NT2/D1 (cell line): ENCODE measurements around the gene NOTO.

Source experiments
- DNase-seq: peaks from one replicate; pipeline ENCODE4 v3.0.0-alpha.2; 2011; ENCODE audit warnings: low read depth, low spot score
- H3K27me3 ChIP-seq: 2 replicates; pipeline ENCODE4 v1.6.0; 2011; ENCODE audit warnings: mild to moderate bottlenecking; ENCODE audit not compliant: insufficient read length, insufficient read depth
- H3K36me3 ChIP-seq: 2 replicates; pipeline ENCODE4 v1.6.1; 2011; ENCODE audit warnings: mild to moderate bottlenecking, low read length, mixed read lengths; ENCODE audit not compliant: insufficient read depth, insufficient read length
- H3K4me1 ChIP-seq: 2 replicates; pipeline ENCODE4 v1.5.1; 2011; ENCODE audit not compliant: insufficient read depth, insufficient read length
- H3K4me3 ChIP-seq: 2 replicates; pipeline ENCODE4 v1.5.1; 2011; ENCODE audit warnings: low read depth; ENCODE audit not compliant: insufficient read length
- H3K9ac ChIP-seq: 2 replicates; pipeline ENCODE4 v1.6.0; 2011; ENCODE audit warnings: low read depth; ENCODE audit not compliant: insufficient read length
- H3K9me3 ChIP-seq: 2 replicates; pipeline ENCODE4 v1.5.1; 2011; ENCODE audit warnings: mild to moderate bottlenecking, low read length; ENCODE audit not compliant: insufficient read depth
- SUZ12 ChIP-seq: IDR thresholded peaks from 2 replicates; pipeline ENCODE4 v1.6.1; 2011; ENCODE audit not compliant: insufficient read length, insufficient read depth; ENCODE audit errors: extremely low read depth
- YY1 ChIP-seq: IDR thresholded peaks from 2 replicates; pipeline ENCODE4 v1.6.1; 2011; ENCODE audit not compliant: insufficient read length, insufficient read depth
- ZNF274 ChIP-seq: IDR thresholded peaks from 2 replicates; pipeline ENCODE4 v1.6.1; 2011; ENCODE audit warnings: mild to moderate bottlenecking, low read depth, low read length

NOTO gene

GRCh38 chr2:73260338-73260984 lies 58.1 kb downstream of the NOTO start:
- Histone ChIP-seq H3K4me1 (peaks cover 5% of the 10 kb centered on the region), H3K4me3 (no peak overlapping the region), H3K36me3 (no peaks in the 10 kb centered on the region), H3K27me3 (no peaks in the 10 kb centered on the region), H3K9me3 (no peaks in the 10 kb centered on the region), H3K9ac (no peak overlapping the region)
- DNase-seq = peak; percentile 49
- TF ChIP-seq ZNF274 (no peak), YY1 (no peak), SUZ12 (no peak)
